Measurements from ENCODE around the gene CD83.
A peak's percentile ranks its signal among the peaks of the same experiment; 100 is the strongest.

Gene CD83

GRCh38 chr6:14123386-14124111 lies 6.0 kb downstream of the CD83 start:
- DNase-seq (ENCODE audit: low spot score) = no peak

DNA sequence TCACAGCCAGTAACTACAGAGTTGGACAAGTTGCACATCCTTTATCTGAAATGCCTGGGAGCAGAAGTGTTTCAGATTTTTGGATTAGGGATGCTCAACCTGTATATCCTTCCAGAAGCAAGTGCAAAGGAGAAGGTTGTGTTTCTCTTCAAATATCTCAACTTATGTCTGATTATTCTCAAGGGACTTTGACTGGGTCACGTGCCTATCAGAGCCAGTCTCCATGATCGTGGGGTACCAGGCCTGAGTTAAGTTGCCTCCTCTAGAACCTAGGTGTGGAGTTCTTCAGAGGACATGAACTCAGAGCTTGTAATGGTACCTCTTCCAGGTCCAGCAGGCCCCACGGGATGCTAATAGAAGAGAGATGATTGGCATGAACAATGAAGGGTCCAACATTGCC lies 7.8 kb downstream of the CD83 start:
- no peak for DNase-seq (ENCODE audit: low spot score)

- DNase-seq (ENCODE audit: low spot score) = no peak
These were observed 8.6 kb downstream of the CD83 start for GRCh38 chr6:14126191-14126590.

- no peak for DNase-seq (ENCODE audit: low spot score)
These were observed 10.0 kb downstream of the CD83 start for GRCh38 chr6:14127611-14128010.

DNA sequence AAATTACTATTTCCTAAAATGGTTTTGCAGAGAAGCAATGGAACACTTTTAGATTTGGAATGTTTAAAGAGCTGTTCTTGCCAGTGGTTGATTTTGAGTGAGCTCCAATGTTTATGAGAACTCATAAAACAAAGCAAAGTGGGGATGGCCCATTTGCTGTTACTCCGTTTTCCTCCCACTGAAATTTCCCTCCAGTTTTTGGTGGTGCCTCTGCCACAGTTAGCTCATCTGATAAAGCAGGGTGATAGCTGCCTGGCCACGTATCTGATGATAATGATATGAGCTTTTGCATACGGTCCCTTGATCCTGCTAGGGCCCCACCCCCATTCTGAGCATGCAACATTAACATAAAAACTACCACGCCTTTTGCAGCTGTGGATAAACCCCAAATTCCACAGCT lies 10.4 kb downstream of the CD83 start:
- DNase-seq (ENCODE audit: low spot score) = no peak

GRCh38 chr6:14128746-14129145 lies 11.2 kb downstream of the CD83 start:
- no peak for DNase-seq (ENCODE audit: low spot score)

DNA sequence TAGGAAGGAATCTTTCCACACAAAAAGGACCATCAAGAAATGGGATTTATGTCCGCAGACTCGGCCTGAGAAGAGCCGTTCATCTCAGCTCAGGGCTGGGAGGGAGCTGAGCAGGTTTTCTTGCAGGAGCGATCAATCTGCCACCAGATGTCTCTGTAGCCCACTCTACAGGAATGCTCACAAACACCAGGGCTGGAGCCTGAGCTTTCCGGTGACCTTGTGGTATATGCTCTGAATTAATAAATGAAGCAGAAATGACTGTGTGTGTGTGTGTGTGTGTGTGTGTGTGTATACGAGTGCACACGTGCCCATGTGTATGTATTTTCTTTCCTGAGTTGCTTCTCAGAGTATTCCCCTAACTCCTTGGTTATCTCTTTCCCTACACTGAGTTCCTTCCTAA lies 12.0 kb downstream of the CD83 start:
- peak; percentile 16 for DNase-seq (ENCODE audit: low spot score)

GRCh38 chr6:14130435-14131075 lies 13.0 kb downstream of the CD83 start:
- no peak for DNase-seq (ENCODE audit: low spot score)

DNA sequence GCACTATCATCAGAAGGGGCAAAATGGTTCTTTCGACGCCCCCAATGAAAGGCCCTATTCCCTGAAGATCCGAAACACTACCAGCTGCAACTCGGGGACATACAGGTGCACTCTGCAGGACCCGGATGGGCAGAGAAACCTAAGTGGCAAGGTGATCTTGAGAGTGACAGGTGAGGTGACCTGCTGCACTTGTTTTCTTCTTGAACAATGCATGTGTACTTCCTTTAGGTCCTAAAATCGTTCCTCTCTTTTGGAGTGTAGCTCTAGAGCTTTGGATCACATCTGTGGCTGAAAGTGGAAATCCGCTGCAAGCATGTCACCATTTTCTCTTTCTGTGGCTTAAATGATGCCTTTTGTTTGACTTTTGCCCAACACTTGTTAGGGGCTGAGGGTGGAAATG lies 14.0 kb downstream of the CD83 start:
- no peak for DNase-seq (ENCODE audit: low spot score)

DNA sequence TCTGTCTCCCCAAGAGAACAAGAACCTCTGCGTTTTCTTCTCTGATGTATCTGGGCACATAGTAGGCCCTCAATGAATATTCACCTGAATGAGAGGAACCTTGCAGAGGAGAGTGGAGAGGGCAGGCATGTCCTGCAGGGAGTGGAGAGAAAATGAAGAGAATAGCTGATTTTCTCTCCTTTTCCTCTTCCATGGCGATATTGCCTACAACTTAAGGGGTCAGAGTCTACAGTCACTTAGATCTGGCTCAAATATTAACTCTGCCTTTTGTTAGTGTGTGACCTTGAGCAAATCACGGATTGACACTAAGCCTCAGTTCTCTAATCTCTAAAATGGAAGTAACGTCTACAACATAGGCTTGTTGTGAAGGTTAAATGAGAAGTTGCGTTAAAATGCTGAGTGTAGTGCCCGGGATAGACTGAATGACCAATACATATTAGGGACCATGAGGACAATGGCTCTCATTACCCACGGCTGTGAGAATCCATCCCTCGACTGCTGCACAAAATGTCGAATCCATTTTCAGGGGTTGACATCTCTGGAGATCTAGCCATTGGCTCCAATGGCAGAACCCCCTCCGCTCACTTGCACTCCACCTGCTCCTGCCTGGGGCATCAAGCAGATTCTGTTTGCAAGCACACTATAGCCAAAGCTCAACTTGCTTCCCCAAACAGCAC lies 14.8 kb downstream of the CD83 start:
- DNase-seq (ENCODE audit: low spot score) = no peak

DNA sequence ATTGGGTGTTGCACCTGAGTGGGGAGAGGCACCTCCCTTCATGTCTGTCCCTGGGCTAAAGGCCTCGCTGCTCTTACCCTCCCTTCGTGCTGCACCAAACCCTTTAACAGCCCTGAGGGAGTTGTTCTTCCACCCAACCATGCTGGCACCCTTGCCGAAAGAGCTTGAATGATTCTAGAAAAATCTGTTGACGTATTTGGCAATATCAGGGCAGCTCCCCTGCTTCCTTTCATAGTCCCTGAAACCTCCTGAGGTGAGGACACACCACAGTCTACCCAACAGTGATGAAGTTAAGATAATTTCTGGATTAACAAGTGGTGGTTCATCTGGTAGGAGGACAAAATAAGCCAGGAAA lies 15.3 kb downstream of the CD83 start:
- no peak for DNase-seq (ENCODE audit: low spot score)

DNA sequence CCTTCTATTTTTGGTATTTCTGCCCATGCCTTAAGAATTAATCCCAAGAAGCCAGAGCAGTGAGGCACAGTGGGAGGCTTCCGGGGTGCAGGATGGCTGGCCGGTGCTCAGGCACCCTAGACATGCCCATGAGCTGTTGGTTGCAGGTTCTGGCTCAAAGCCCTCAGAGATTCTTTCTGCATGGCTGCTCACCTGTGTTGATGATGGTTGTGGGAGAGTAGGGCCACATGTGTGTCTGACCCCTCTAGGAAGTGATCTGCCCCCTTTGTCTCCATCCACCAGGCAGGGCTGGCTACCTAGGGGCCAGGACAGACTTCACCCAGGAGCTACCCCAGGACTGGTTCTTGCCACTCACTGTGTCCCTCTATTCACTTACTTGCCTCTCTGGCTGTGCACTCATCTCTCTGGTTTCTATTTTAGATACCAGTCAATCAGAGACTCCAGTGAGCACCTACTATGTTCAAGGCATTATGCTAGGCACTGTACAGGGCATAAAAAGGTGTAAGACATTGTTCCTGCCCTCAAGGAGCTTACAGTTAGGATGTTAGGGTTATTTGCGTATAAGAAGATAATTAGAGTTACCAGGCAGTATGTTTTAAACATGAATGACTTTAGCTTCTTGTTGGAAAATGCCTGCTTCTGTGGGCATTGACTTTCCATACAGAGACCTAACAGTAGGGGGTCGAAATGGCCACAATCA lies 16.8 kb downstream of the CD83 start:
- no peak for DNase-seq (ENCODE audit: low spot score)

DNA sequence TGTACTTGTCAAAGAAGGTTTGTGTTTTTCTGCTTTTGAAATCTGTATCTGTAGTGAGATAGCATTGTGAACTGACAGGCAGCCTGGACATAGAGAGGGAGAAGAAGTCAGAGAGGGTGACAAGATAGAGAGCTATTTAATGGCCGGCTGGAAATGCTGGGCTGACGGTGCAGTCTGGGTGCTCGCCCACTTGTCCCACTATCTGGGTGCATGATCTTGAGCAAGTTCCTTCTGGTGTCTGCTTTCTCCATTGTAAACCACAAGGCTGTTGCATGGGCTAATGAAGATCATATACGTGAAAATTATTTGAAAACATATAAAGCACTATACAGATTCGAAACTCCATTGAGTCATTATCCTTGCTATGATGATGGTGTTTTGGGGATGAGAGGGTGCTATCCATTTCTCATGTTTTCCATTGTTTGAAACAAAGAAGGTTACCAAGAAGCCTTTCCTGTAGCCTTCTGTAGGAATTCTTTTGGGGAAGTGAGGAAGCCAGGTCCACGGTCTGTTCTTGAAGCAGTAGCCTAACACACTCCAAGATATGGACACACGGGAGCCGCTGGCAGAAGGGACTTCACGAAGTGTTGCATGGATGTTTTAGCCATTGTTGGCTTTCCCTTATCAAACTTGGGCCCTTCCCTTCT lies 18.4 kb downstream of the CD83 start:
- DNase-seq (ENCODE audit: low spot score) = no peak

- DNase-seq (ENCODE audit: low spot score) = no peak
These were observed 21.2 kb downstream of the CD83 start for GRCh38 chr6:14138701-14139215.

- DNase-seq (ENCODE audit: low spot score) = no peak
These were observed 23.9 kb downstream of the CD83 start for GRCh38 chr6:14141351-14142062.

DNA sequence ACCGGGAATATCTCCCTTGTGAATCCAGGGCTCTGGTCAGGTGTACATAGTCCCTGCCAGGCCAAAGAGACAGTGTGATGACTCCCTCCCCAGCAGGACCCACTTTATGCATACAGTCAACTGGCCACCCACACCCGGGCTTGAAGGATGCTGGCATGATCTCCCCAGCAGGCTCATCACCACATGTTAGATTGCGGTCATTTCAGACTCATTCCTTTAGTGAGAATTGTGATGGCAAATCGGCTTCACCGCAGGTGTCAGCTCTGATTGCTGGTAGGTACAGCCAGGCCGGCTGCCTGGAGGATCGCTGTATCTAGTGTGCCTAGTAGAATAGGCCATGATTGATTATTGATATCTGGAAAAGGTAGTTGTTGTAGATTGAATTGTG lies 24.5 kb downstream of the CD83 start:
- no peak for DNase-seq (ENCODE audit: low spot score)

DNA sequence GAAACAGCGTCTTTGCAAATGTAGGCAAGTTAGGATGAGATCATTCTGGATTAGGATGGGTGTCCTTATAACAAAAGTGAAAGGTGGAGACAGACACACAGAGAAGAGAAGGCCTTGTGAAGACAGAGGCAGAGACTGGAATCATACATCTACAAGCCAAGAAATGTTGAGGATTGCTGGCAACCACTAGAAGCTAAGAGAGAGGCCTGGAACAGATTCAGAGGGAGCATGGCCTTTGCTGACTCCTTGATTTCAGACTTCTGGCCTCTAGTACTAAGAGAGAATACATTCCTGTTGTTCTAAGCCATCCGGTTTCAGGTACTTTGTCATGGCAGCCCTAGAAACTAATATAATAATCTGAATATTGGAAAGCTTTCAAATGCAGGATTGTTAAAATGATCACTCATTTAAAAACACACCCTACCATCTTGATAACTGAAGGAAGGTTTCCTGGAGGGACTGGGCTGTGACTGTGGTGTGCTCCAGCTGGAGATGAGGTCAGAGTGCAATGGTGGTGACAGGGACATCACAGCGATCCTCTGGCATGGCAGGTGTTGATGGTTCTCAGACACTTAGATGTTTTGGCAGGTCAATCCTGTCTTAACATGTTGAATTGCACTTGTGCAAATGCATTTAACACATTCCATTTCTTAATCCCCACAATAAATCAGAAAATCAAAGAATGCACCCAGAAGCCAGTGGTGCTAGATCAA lies 25.1 kb downstream of the CD83 start:
- DNase-seq (ENCODE audit: low spot score) = no peak

- no peak for DNase-seq (ENCODE audit: low spot score)
These were observed 25.7 kb downstream of the CD83 start for GRCh38 chr6:14143305-14143704.

DNA sequence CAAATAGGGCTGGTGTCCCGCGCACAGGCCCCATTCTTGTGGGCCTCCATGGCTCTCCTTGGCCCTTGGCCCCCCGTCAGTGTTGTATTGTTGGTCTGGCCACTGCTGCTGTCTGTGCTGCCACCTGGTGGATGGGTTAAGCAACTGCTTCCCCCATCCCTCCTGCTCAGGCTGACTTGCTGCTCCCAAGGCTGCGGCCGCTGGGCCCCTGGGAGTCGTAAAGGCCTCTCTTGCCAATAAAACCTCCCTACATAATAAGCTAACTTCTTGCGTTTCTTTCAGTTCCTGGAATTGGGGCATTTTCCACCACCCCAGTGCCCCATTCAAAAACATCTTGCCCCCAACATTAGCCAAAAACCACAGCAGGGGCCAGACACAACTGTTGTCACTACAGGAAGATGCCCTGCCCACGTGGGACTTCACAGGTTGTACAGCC lies 27.1 kb downstream of the CD83 start:
- peak; percentile 69 for DNase-seq (ENCODE audit: low spot score)

- DNase-seq (ENCODE audit: low spot score) = no peak
These were observed 29.0 kb downstream of the CD83 start for GRCh38 chr6:14146506-14147096.
